RWPE2 (cell line): ENCODE data around the gene HEPN1.

Source experiments
- ATAC-seq: fragments of 200-7000 bp; cut with Tn5 transposase; 3 replicates; pipeline ENCODE4 v1.9.1; 2021; ENCODE audit warnings: low read depth
- DNase-seq: peaks from one replicate; pipeline ENCODE4 v3.0.0-alpha.2; 2020; ENCODE audit warnings: low spot score
- H3K27ac ChIP-seq: fragments of 450-650 bp; 2 replicates; pipeline ENCODE4 v1.5.1; 2017; ENCODE audit warnings: mild to moderate bottlenecking; ENCODE audit not compliant: poor library complexity, severe bottlenecking
- H3K27me3 ChIP-seq: fragments of 250-450 bp; sonication (Bioruptor Pico); 2 replicates; pipeline ENCODE4 v1.5.1; 2021; ENCODE audit warnings: mild to moderate bottlenecking, moderate library complexity; ENCODE audit not compliant: insufficient read depth, poor library complexity, severe bottlenecking
- H3K36me3 ChIP-seq: fragments of 250-450 bp; sonication (Bioruptor Pico); 2 replicates; pipeline ENCODE4 v1.5.1; 2020; ENCODE audit warnings: low read depth, mild to moderate bottlenecking, moderate library complexity
- H3K4me1 ChIP-seq: fragments of 250-450 bp; sonication (Bioruptor Pico); 2 replicates; pipeline ENCODE4 v1.5.1; 2021; ENCODE audit warnings: mild to moderate bottlenecking, moderate library complexity; ENCODE audit not compliant: insufficient read depth, poor library complexity, severe bottlenecking
- H3K4me3 ChIP-seq: fragments of 250-450 bp; sonication (Bioruptor Pico); 2 replicates; pipeline ENCODE4 v1.5.1; 2021; ENCODE audit warnings: mild to moderate bottlenecking, moderate library complexity; ENCODE audit not compliant: severe bottlenecking
- H3K9me3 ChIP-seq: fragments of 250-450 bp; sonication (Bioruptor Pico); 2 replicates; pipeline ENCODE4 v1.5.1; 2021; ENCODE audit warnings: mild to moderate bottlenecking, moderate library complexity; ENCODE audit not compliant: severe bottlenecking
- CTCF ChIP-seq: fragments of 450-650 bp; IDR thresholded peaks from one replicate; pipeline ENCODE4 v1.5.1; 2017; ENCODE audit warnings: mild to moderate bottlenecking, moderate library complexity; ENCODE audit not compliant: poor library complexity, severe bottlenecking

Gene HEPN1

GRCh38 chr11:124887667-124888013, 31.4 kb upstream of the HEPN1 start:
- no peak for ATAC-seq
- no peak overlapping the region for H3K27ac ChIP-seq
- DNase-seq = no peak
- H3K27me3 ChIP-seq = no peaks in the 10 kb centered on the region
- H3K9me3 ChIP-seq = no peaks in the 10 kb centered on the region
- no peaks in the 10 kb centered on the region for H3K36me3 ChIP-seq
- H3K4me1 ChIP-seq = no peaks in the 10 kb centered on the region
- no peak overlapping the region for H3K4me3 ChIP-seq
- no peak for TF ChIP-seq CTCF

- Histone ChIP-seq H3K27ac (no peak overlapping the region), H3K4me3 (no peak overlapping the region), H3K36me3 (no peaks in the 10 kb centered on the region), H3K27me3 (no peaks in the 10 kb centered on the region), H3K4me1 (no peaks in the 10 kb centered on the region), H3K9me3 (no peaks in the 10 kb centered on the region)
- DNase-seq (no peak), ATAC-seq (no peak)
- no peak for TF ChIP-seq CTCF
These were observed 29.6 kb upstream of the HEPN1 start for GRCh38 chr11:124889191-124890091.

GRCh38 chr11:124890151-124890550, 28.9 kb upstream of the HEPN1 start:
- no peak for DNase-seq
- H3K9me3 ChIP-seq = no peaks in the 10 kb centered on the region
- no peak for TF ChIP-seq CTCF
- H3K27me3 ChIP-seq = no peaks in the 10 kb centered on the region
- ATAC-seq = no peak
- no peak overlapping the region for H3K27ac ChIP-seq
- H3K36me3 ChIP-seq = no peaks in the 10 kb centered on the region
- no peak overlapping the region for H3K4me3 ChIP-seq
- H3K4me1 ChIP-seq = no peaks in the 10 kb centered on the region

GRCh38 chr11:124890683-124891372, 28.2 kb upstream of the HEPN1 start:
- ATAC-seq (no peak), DNase-seq (no peak)
- H3K36me3 ChIP-seq = no peaks in the 10 kb centered on the region
- no peaks in the 10 kb centered on the region for H3K27me3 ChIP-seq
- no peak for TF ChIP-seq CTCF
- no peak overlapping the region for H3K27ac ChIP-seq
- no peaks in the 10 kb centered on the region for H3K4me1 ChIP-seq
- no peaks in the 10 kb centered on the region for H3K9me3 ChIP-seq
- no peak overlapping the region for H3K4me3 ChIP-seq
